GM21717 (cell line): ENCODE data around the gene CDK19.

Experiments used
- ATAC-seq: cut with Tn5 transposase; IDR thresholded peaks from one replicate; pipeline ENCODE4 v1.9.1; 2021; ENCODE audit warnings: mild to moderate bottlenecking, moderate library complexity; ENCODE audit not compliant: unreplicated experiment

The CDK19 gene

DNA sequence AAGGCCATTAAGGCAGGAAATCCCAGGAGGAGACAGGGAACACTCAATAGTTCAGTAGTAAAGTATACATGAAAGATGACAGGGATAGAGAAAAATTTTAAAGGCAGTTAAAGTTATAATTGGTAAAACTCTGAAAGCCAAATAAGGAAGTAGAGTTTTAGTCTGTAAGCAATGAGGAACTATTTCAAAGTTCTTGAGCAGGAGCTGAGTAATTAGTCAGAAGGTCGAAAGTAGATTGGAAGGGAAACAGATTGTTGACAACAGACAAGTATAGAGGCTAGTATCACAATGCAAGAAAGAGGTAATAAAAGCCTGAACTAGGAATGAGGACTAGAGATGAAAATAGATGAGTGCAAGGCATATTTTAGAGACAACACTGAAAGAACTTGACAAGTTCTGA lies 150.3 kb downstream of the CDK19 start:
- ATAC-seq = no peak

DNA sequence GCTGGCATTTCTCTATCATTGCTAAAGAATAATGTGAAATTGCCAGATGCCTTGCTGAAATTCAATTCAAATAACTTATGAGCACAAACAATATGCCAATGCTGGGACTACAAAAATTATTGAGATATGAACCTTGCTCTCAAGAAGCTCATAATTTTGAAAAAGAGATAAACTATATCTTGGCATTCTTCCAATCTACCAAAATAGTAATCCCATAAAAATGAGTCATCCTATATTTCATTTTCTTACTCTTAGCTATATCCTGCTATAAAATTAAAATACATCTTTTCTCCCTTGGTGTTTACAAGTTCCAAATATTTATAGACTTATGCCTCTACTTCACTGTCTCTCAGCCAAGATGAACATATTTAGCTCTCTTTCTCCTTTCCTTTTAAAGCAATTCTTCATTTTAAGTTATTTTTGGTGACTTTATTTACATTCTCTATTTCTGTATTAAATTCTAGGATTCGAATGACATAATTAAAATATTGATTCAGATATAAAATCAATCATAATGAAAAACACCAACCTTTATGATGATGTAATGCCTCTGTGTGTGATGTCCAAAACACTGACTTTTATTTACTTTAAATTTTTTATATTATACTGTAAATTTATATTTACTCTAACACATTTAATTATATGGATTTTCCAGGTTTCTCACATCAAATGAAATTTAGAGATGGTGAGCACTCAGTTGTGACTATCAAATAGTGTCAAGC lies 152.6 kb downstream of the CDK19 start:
- no peak for ATAC-seq

DNA sequence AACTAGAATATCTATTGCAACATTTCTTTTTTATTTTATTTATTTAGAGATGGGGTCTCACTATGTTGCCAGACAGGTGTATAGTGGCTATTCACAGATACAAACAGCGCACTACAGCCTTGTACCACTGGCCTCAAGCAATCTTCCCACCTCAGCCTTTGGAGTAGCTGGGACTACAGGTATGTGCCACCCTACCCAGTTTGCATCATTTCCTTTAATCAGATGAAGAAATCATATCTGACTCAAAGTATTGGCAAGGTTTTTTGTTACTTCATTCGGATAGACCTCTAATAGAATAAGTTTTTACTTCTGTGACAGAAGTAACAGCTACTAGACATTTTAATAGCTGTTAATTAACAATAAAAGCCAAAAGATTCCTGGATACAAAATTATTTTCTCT lies 153.9 kb downstream of the CDK19 start:
- no peak for ATAC-seq

DNA sequence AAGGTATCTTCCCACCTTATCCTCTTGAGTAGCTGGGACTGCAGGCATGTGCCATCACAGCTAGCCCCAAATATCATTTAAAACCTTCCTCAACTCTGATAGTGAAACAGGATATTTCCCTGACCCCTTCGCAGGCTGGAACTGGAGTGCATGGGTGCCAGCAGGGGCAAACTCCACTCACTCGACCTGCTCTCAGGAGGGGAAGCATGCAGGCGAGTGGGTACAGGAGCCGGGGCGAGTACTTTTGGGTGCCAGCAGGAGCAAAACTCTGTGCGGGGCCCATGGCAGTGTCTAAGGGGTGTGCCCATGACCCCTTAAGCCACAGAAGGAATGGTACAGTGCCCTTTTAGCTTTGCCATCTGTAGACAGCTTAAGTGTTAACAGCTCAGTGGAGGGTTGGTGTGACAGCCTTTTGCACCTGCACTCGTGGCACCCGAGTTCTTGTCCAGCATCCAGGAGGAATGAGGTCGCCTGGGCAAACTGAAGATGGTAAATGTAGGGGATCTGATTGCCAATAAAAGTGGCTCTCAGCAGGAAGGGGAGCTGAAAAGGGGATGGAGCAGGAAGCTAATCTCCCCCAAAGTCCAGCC lies 155.1 kb downstream of the CDK19 start:
- ATAC-seq = no peak

DNA sequence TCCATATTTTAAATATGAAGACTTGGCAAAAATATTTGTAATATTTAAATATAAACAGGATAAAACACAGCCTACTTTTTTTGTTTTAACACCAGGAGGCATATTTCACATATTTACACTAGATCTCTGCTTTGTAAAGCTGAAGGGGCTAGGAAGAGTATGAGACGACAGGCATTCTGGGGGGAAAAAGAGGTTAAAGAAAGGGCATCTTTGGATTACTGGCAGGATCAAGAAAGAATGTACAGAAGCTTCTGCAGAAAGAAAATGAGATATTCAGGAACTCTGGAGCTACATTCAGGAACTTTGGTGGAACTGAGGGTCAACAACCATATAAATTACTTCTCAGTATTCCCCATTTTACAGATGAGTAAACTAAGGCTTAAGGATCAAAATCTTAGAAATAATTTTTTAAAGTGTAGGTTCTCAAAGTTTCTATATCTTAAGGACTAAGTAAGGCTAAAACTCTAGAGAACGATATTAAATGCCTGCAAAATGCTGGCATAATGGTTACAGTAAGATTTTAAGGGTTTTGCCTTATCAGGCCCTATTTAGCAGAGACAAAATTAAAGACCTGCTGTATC lies 156.5 kb downstream of the CDK19 start:
- no peak for ATAC-seq

DNA sequence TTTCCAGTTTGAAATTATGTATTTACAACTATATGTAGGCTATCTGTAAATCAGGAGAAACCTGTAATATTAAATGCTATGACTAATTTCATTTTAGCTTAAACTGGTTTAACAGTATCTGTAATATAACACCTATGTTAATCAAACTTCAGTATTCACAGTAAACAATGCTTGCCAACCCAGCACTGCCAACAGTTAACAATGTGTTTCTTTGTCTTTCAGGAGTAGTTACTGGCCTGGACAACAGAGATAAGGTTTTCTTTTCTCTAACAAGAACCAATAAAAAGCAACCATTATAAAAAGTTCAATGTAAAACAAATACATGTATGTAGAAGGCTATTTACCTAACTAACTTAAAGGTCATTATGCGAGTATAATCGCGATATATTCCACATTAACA lies 158.8 kb downstream of the CDK19 start:
- no peak for ATAC-seq

DNA sequence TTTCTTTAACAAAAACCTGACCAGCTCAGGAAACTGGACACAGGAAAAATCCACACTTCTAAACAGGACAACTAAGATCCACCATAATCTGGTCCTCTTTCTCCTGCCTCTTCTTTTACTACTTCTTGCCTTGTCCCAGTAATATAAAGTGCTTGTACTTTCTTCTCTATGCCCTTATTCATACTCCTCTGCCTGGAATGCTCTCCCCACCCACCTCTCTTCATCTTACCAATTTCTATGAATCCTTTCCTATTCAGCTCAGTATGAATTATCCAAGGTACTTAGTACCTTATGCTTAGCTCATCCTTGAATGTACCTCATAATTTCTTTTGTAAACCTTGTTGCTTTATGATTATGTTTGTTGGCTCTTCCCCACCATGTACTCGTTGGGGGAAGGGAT lies 159.4 kb downstream of the CDK19 start:
- no peak for ATAC-seq

DNA sequence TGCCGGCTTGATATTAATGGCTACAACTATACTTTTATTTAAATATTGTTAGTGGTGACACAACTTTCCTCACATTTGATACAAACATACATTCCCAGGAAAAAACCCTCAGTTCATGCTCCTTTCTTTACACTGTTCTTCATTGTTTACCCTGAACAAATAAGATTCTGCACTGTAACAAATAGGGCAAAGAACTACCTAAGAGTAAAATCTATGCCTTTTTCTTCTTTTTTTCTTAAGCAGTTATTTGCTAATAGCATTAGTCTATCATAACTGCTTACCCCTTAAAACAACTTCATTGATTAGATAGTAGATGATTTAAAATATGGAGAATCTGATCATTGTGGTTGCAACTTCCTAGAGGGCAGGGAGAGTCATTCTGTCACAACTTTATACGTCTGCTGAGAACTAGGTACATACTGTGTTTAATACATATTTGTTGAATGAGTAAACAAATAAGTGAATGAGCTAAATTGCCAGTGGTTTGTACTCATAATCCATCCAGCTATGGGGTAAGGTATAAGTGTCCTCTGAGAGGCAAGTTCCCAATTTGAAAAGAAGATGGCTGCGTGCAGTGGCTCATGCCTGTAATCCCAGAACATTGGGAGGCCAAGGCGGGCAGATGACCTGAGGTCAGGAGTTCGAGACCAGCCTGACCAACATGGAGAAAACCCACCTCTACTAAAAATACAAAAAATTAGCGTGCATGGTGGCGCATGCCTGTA lies 161.0 kb downstream of the CDK19 start:
- no peak for ATAC-seq

DNA sequence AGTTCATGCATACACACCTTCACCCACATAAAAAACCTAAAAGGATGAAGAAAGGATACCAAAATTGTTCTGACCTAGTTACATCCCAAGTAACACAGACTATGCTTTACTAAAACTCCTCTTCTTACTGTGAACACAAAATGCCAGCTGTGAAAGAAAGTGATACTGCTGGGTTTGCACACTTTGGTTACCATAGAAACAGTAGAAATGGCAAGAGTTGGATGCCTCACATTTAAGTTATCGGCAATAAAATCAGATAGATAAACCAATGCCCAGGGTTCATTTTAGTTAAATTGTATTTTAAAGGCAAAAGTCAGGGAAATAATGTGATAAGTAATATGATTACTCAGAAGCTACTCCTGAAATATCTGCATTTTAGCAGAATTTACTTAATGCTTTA lies 161.9 kb downstream of the CDK19 start:
- no peak for ATAC-seq

DNA sequence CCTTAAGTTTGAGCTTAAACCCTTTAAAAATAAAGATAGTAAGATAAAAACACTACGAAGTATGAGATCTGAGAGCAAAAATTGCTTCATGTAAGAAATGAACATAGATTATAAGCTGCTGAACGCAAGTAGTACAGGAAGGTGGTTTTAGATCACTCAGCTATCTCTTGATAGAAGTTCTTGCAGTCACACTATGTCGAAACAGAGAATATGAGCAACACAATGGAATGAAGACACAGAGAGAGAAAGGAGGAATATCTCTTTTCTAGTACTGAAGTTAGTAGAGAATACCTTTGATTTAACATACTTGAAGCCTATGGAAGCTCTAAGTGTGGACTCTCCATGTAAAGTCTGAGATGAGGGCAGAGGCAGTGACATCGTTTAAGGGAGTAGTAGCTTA lies 162.7 kb downstream of the CDK19 start:
- no peak for ATAC-seq

DNA sequence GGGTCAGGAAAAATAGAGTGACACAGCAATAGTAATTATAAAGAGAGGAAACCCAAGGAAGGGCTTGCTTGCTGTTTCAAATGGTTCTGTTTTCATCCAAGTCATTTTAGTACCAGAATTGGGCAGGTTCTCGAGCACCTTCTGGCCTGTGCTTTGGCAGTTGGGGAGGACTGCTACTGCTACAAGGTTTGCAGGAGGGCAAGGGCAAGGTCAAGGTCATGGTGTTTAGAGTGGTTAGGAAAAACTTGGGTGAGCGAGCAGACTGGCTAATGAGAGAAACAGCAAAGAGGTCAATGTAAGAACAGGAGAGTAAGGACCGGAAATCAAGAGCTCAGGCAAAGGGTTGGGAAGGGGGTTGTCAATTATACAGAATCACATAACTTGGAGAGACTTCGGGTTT lies 164.5 kb downstream of the CDK19 start:
- ATAC-seq = no peak

DNA sequence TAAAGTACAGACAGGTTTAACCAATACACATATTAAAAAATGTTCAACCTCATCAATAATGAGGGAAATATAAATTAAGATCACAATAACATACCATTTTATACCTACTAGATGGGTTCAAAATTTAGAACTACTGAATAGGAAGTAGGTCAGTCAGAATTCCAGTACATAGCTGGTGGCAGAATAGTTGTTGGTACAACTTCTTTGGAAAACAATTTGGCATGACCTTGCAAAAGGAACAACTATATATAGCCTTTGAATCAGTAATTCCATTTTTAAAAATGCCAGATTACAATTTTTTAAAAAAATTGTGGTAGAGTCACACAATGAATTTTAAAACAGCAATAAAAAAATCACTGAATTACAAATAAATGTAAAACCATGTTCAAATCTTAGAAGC lies 165.6 kb downstream of the CDK19 start:
- no peak for ATAC-seq

DNA sequence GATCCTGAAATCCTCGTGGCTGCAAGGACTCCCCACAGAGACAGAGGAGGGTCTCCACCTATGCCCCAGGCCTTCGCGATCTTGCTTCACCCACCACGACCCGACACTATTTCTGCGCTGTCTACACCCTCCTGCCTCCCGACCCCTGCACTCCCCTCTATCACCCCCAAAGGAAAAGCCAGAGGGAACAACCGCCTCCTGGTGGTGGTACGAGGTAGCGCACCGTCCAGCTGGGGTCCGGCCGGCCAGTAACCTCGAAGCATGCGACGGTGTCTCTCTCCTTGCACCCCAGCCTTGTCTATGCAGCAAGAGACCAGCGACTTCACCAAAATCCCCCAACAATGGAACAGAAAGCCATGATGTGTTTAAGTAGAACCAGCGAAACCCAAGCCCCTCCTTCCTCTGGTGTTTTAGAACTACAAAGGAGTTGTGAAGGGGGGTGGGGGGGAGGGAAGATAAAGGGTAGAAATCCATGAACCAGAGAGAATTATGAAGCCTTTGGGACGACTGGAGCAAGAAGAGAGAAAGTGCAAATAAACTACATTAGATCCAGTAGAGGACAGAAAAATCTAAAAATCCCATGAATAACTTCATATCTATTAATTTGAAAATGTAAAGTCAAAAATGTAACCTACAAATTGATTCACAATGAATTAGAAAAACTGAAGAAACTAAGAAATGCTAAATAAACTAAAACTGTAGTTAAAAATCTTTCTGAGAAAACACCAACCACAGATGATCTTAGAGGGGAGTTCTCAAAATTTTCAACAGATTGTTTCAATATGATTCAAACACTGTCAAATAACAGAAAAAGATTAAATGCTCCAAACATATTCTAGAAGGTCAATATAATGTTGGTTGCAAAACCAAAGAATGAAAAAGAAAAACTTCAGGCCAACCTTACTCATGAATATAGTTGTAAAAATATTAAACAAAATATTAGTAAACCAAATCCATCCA lies 168.0 kb downstream of the CDK19 start:
- no peak for ATAC-seq

DNA sequence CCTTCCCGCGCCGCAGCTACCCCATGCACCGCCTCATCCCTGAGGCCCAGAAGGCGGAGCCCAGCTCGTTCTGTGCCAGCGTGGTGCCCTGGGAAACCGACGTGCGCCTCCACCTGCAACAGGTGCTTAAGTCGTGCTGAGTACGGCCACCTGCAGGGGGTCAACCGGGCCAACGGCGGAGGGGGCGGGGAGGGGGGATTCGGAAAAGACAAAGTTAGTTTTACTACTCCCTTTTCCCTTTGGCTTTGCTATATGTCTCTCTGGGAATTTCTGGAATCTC lies 168.9 kb downstream of the CDK19 start:
- ATAC-seq = no peak

DNA sequence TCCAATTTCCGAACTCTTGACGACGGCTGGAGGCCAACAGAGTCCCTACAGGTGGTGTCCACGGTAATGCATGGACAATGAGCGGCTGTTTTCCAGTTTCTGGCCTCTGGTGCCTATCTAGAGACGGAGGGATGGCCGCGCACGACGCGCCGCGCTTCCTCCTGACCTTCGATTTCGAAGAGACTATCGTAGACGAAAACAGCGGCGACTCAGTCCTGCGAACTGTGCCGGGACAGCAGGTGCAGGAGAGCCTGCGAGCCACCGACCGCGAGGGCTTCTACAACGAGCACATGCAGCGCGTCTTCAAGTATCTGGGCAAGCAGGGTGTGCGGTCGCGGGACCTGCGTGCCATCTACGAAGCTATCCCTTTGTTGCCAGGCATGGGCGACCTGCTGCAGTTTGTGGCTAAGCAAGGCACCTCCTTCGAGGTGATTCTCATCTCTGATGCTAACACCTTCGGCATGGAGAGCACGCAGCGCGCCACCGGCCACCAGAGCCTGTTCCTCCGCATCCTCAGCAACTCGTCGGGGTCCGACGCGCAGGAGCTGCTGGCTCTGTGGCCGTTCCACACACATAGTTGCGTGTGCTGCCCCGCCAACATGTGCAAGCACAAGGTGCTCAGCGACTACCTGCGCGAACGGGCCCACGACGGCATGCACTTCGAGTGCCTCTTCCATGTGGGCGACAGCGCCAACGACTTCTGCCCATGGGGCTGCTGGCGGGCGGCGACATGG lies 169.4 kb downstream of the CDK19 start:
- ATAC-seq = no peak

DNA sequence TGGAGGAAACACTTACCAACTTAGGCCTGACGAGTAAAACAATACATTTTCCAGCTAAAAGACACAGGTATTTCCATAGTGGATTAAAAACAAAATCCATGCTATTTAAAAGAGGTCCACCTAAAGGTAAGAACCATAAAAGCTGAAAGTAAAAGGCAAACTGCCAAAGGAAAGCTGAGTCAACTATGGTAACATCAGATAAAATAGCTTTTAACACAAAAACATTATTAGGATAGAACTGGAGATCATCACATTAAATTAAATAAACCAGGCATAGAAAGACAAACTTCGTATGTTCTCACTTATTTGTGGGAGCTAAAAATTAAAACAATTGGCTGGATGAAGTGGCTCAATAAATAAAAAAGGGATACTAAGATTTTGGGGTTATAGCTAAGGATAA lies 172.1 kb downstream of the CDK19 start:
- ATAC-seq = no peak

DNA sequence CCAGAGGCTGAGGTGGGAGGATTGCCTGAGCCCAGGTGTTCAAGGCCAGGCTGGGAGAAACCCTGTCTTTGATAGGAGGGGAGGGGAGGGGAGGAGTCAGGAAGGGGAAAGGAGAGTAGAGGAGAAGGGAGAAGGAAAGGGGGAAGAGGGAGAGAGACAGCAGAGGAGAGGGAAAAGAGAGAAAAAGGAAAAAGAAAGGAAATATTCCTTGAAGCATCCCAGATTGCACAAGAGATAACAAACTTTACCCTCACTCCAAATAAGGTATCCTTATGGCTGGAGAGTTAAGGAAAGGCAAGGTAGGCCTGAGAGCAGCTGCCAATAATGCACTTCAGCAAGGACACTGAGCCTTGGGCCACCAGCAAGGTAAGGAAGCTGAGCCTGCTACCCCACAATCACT lies 172.6 kb downstream of the CDK19 start:
- no peak for ATAC-seq

DNA sequence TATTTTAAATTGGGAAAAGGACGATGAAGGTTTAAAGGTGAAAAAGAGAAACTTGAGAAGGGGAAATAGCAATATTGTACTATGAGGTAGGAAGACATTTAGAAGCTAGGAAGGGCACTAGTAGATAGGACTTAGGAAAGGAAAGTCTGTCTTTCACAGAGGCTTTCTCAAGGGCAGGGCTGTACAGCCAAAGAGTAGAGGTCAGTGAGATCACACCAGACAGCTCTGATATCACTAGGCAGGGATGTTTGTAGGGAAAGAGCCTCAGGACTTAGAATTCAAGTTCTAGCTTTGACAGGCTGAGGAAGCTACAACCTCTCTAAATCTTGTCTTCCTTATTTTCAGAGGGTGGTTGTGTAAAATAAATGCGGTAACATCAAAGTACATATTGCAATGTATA lies 178.5 kb downstream of the CDK19 start:
- no peak for ATAC-seq

DNA sequence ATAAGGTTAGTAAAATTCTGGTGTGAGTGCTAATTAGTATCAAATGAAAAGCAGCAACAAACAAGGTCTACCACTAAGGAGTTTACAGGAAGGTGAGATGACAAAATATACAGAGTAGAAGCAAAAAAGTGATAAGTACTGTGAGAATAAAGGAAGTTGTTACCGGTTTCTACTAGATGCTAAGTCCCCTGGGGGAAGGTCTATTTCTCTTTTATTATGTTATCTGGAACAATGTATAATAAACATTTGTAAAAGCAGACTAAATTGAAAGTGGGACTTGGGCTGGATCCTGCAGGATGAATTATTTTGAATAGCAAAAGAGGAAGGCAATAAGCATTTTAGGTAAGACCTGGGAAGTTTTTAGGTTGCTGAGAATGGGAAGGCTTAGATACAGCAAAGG lies 180.2 kb downstream of the CDK19 start:
- ATAC-seq = no peak

DNA sequence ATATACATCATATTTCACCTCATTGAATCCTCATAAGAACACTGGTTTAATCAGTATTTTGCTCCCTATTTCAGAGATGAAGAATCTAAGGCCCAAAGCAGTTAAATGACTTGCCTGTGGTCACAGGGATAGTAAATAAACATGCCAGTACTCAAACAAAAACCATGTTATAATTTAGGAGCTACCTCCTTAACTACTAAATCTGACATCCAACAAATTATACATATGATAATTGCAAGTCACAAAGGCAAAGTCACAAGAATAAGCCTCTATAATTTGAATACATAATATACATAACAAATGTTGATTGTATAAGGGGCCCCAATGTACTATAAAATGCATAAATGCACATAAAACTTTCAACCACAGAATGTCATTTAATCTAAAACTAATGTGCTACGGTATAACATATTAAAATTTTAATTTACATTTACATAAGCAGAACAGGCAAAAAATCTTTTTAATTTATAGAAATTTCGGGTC lies 181.5 kb downstream of the CDK19 start:
- no peak for ATAC-seq
